ENCODE results near the gene TMEM204. TPM values are rescaled to one million over a fixed set of nuclear protein-coding genes. Genes with fewer than 3 reads are reported as not detected.

TMEM204 gene
- total RNA-seq, 4 donors from 2014 or later, result 39.5 to 75.0 (median 57.1) TPM

DNA sequence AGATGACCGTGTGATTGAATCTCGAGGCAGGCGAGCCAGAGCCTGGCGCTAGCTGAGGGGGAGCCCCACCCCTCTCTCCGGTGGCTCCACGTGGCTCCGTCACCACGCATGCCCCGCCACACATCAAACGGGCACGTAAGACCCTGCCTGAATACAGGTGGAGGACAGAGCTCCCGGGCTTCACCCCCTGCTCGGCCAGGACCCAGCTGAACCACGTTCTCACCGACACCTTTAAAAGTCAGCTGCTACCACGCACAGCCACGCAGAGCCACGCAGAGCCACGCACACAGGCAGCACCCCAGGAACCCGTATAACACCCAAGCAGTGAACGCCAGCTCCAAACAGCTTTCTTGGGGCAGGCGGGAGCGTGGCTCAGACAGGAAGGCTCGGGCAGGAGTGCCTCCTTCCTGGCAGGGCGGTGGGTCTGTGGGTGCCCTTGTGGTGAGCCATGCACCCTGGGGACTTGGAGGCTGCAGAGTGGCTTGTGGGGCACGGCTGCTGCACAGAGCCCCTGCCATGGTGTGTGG, 4.4 kb downstream of the TMEM204 start:
- H3K4me3 ChIP-seq, result peak overlapping the region; percentile 64 to 71 (median 65)
- peak overlapping the region in 3 of 4 donors; percentile 84 to 87 (median 86) for H3K27ac ChIP-seq (replicated peaks in 1 of 4)
- WGBS, result 82% methylated on average over 14 of the region's 26 CpGs
- DNase-seq (ENCODE audit: extremely low spot score), result no peak
- peaks cover 19 to 78% (median 76%) of the 10 kb centered on the region in 4 donors for H3K36me3 ChIP-seq
- TF ChIP-seq, protein P1, sequence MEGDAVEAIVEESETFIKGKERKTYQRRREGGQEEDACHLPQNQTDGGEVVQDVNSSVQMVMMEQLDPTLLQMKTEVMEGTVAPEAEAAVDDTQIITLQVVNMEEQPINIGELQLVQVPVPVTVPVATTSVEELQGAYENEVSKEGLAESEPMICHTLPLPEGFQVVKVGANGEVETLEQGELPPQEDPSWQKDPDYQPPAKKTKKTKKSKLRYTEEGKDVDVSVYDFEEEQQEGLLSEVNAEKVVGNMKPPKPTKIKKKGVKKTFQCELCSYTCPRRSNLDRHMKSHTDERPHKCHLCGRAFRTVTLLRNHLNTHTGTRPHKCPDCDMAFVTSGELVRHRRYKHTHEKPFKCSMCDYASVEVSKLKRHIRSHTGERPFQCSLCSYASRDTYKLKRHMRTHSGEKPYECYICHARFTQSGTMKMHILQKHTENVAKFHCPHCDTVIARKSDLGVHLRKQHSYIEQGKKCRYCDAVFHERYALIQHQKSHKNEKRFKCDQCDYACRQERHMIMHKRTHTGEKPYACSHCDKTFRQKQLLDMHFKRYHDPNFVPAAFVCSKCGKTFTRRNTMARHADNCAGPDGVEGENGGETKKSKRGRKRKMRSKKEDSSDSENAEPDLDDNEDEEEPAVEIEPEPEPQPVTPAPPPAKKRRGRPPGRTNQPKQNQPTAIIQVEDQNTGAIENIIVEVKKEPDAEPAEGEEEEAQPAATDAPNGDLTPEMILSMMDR (IDR thresholded peaks at IDR 0.05), result no peak
- TF ChIP-seq EP300 (IDR thresholded peaks at IDR 0.05) (no peak), POLR2A (IDR thresholded peaks at IDR 0.05; ENCODE audit: low read depth) (no peak), POLR2AphosphoS5 (IDR thresholded peaks at IDR 0.05) (no peak)
- H3K4me1 ChIP-seq, result peaks cover 62 to 95% (median 77%) of the 10 kb centered on the region in 4 donors
- no peaks in the 10 kb centered on the region for H3K27me3 ChIP-seq
- intact Hi-C loops (cut with DNase I), result no loop called here
- H3K9me3 ChIP-seq, result no peaks in the 10 kb centered on the region

GRCh38 chr16:1538804-1539520, 5.5 kb downstream of the TMEM204 start:
- WGBS, result 87% methylated on average over 11 of the region's 22 CpGs
- Histone ChIP-seq H3K36me3 (peaks cover 19 to 80% (median 78%) of the 10 kb centered on the region in 4 donors), H3K4me1 (peaks cover 57 to 96% (median 81%) of the 10 kb centered on the region in 4 donors), H3K27me3 (no peaks in the 10 kb centered on the region), H3K27ac (replicated peaks in 1 of 4) (no peak overlapping the region), H3K9me3 (no peaks in the 10 kb centered on the region), H3K4me3 (peak overlapping the region in 2 of 4 donors; percentile 6 to 19)
- intact Hi-C loops (cut with DNase I), result no loop called here
- DNase-seq (ENCODE audit: extremely low spot score), result no peak
- TF ChIP-seq POLR2AphosphoS5 (IDR thresholded peaks at IDR 0.05) (no peak), POLR2A (IDR thresholded peaks at IDR 0.05; ENCODE audit: low read depth) (no peak), EP300 (IDR thresholded peaks at IDR 0.05) (no peak)
- TF ChIP-seq, protein P1 (IDR thresholded peaks at IDR 0.05), result no peak

GRCh38 chr16:1539720-1540555, 6.5 kb downstream of the TMEM204 start:
- no peak for DNase-seq (ENCODE audit: extremely low spot score)
- TF ChIP-seq EP300 (IDR thresholded peaks at IDR 0.05), result no peak
- TF ChIP-seq POLR2A (IDR thresholded peaks at IDR 0.05; ENCODE audit: low read depth), result no peak
- no peak for TF ChIP-seq POLR2AphosphoS5 (IDR thresholded peaks at IDR 0.05)
- TF ChIP-seq, protein P1 (IDR thresholded peaks at IDR 0.05), result no peak
- Histone ChIP-seq H3K9me3 (no peaks in the 10 kb centered on the region), H3K36me3 (peaks cover 19 to 80% (median 77%) of the 10 kb centered on the region in 4 donors), H3K4me1 (peaks cover 66 to 97% (median 90%) of the 10 kb centered on the region in 4 donors), H3K4me3 (no peak overlapping the region), H3K27me3 (no peaks in the 10 kb centered on the region), H3K27ac (replicated peaks in 1 of 4) (peak overlapping the region in 1 of 4 donors; percentile 4)
- intact Hi-C loops (cut with DNase I), result no loop called here
- WGBS, result 87% methylated on average over 22 of the region's 35 CpGs

DNA sequence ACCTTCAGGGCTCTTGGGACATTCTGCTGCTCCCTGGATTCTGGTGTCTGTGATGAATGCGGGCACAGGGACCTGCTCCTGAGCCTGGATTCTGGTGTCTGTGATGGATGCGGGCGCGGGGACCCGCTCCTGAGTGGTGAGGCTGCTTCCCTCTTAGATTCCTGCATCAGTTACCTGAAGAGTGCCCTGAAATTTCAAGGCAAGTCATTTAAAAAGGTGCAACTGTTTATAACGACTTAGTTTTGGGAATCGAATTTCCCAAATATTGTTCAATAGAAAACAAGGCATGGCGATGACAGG, 7.0 kb downstream of the TMEM204 start:
- no peak for DNase-seq (ENCODE audit: extremely low spot score)
- H3K4me3 ChIP-seq, result no peak overlapping the region
- TF ChIP-seq POLR2AphosphoS5 (IDR thresholded peaks at IDR 0.05) (no peak), EP300 (IDR thresholded peaks at IDR 0.05) (no peak)
- H3K36me3 ChIP-seq, result peaks cover 19 to 79% (median 75%) of the 10 kb centered on the region in 4 donors
- intact Hi-C loops (cut with DNase I), result no loop called here
- H3K27me3 ChIP-seq, result no peaks in the 10 kb centered on the region
- peak overlapping the region in 1 of 4 donors; percentile 4 for H3K27ac ChIP-seq (replicated peaks in 1 of 4)
- whole genome bisulfite sequencing, result 87% methylated on average over 4 of the region's 8 CpGs
- H3K9me3 ChIP-seq, result no peaks in the 10 kb centered on the region
- H3K4me1 ChIP-seq, result peaks cover 70 to 99% (median 94%) of the 10 kb centered on the region in 4 donors
